GM15510 (cell line): ENCODE data around the gene VPS16.

Experiments
- POLR2A ChIP-seq: IDR thresholded peaks from 3 replicates; pipeline ENCODE4 v1.6.1; 2011; ENCODE audit warnings: borderline replicate concordance; ENCODE audit not compliant: insufficient read length; ENCODE audit errors: extremely low read depth

Gene VPS16

DNA sequence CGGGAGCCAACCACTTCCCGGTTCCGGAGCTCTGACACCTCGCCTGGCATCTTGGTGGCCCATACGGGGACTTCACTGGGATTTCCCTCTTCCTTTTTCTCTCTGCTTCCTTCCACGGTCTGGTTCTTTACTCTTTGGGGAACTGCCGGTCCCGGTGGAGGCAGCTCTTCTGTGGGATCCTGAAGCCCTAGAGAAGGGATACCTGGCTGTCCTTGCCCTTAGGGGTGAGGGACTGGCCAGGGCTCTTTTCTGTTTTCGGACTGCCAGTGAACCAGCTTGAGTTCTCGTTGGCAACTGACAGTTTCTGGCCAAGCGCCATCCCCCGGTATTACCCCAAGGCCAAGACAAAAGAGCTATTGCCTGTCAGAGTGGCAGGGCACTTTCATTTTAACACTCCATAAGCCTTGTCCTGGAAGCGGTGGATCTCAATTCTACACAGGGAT lies 39.2 kb upstream of the VPS16 start:
- TF ChIP-seq POLR2A: no peak

DNA sequence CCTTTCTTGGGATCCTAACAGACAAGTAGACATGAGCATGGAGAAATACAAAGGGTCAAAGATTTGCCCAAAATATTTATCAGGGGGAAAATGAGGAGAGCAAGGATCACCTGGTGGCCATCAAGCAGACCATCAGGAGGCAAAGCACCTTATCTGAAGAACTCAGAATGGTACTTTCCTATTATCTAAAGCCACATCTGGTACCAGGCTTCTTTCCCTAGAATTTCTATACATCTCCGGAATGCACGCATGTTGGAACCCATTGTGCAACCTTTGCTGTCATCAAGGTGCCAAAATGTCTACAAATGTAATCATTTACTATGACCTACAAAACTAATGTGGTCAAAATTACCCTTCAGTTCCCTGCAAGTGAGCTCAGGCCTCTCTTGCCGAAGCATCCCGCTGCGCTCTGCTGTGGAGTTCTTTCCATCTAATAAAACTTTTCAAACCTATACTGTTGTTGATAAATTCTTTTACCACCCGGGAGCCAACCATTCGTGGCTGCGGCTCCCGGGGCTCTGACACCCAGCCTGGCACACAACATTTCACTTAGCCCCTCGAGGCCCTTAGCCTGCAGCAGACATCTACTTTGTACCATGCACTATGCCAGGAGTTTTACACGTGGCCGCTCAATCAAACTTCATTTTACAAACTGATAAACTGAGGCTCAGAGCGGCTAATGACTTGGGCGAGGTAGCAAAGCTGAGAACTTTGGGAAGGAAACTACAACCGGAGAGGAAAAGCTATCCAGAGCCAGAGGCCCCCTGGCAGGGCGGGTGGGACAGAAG lies 36.3 kb upstream of the VPS16 start:
- no peak for TF ChIP-seq POLR2A

DNA sequence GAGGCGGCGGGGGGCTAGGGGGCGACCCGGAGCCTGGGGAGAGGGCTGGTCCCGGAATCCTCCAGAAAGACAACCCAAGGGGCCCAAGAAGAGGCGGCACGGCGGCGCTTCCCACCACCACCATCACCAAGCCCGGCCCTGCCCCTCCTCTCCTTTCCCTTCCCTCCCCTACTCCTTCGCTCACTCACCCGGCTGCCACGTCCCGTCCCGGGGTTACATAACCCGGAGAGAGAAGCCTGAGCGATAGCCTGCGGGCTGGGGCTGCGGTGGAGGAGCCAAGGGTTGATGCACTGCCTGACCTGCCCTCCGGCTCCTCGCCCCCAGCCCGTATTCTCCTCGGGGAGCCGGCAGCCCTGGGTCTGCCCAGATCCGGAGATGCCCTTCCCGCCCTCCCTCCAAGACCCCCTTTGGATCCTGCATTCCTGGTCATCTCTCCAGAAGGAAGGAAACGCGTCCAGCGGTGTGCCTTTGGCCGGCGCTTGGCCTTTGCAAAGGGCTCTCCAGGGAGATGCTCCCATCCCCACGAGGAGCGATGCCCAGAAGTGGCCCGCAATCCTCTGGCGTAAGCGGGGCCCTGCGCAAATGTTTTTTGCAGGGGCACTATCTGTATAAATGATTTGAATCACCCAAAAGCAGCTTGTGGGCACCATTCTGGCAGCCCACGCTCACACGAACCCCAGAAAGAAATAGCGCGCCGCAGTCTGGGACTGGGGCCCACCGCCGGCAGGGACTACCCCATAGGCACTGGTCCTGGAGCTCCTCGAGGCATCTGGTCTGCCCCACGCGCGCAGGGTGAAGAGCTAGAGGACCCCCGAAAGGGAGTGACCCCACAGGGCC lies 35.5 kb upstream of the VPS16 start:
- TF ChIP-seq POLR2A: no peak

DNA sequence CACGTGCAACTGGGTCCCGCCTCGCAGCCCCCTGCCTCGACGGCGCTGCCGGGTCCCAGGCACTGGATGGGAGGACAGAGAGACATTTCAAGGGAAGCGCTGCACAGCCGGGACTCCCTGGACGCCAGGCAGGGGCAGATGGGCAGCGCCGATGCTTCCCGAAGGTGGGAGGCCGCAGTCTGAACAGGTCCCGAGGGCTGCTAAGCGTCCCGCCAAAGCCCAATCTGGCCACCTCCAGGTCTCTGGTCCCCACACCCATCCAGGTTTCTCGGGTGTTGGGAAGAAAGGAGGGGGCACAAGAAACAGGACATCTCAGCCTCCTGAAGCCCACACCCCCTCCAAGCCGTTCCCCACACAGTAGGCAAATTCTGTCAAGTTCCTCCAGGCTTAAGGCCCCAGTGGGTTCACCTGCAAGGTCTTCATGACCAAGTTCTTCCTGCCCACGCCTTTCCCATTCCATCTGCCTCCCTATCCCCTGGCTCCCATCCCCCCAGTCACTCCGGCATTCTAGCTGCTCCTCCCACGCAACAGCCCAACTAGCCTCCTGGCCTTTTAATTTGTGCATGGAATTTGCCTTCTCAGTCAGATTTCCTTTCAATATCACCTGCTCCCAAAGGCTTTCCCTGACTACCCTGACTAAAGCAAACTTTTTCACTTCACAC lies 34.7 kb upstream of the VPS16 start:
- TF ChIP-seq POLR2A: no peak

DNA sequence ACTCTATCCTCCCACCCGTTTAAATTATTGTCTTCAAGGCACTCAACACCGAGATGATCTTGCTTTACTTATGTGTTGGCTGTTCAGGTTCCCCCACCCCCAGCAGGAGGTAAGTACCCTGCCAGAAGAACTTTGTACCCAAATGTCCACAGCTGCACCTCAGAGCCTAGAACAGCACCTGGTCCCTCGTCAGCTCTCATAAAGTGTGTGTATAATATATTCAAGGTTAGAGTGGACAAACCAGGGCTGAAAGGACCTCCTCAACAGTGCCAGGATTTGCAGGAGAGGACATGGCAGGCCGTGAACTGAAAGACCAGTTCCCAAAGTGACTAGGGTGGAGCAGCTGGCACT lies 34.2 kb upstream of the VPS16 start:
- TF ChIP-seq POLR2A: no peak

DNA sequence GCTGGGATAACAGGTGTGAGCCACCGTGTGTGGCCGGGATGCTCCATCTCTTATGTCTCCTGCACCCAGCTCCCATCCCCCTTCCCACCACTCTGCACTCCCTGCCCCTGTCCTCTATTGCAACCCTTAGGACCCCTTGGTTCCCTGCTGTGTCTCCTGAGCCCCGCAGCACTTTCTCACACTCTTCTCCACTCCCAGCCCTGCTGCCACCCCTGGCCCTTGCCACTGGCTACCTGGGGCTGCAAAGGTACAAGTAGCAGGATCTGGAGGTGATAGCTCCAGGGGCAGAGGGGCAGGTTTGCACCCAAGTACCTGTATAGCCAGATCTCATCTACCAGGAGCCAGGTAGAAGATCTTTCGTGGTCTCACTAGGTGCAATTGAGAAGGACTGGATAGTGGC lies 33.5 kb upstream of the VPS16 start:
- TF ChIP-seq POLR2A: no peak

DNA sequence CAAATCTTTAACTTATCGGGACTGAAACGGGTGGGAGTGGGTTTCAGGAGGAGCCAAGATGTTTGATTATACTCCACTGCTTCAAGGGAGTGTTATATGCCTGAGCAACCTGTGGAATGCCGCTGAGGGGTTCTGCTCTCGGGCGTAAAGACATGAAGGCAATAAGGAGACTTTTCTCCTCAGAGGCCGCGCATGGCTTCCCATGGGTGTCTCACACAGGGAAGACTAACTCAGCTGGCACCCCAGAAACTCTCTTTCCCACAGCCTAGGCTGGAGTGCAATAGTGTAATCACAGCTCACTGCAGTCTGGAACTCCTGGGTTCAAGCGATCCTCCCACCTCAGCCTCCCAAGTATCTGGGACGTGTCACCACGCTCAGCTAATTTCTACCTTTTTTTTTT lies 30.9 kb upstream of the VPS16 start:
- TF ChIP-seq POLR2A: no peak

DNA sequence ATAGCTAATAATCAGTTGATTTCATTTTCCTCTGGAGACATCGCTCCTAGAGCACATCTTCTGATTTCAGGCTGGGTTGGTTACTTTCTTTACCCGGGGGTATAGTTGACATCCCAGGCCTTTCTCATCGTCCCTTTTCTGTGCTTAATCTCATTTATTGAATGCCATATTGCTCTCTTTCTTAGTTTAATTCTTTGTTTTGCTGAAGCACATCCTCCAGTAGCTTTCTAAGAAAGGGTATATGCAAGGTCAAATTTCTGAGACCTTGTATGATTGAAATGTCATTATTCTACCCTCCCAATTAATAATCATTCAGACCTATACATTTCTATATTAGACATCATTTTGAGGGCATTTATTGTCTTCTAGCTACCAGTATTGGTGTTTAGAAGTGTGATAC lies 28.4 kb upstream of the VPS16 start:
- no peak for TF ChIP-seq POLR2A

DNA sequence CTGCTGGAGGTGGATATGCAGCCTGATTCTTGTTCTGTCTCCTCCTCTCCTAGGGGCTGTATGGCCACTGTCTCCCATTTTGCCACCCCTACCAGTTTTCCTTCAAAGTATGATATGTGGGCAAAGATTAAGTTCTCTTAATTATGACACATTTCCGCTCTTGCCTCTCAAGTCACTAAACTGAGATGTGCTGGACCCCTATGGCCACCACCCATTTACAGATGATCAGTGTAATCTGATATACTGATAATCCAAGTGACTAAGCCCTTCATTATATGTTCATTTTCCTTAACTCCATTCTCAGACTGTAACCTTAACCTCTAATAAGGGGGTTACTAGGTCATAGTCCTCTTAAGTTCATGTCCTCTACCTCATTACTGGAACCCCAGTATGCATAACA lies 26.5 kb upstream of the VPS16 start:
- no peak for TF ChIP-seq POLR2A

DNA sequence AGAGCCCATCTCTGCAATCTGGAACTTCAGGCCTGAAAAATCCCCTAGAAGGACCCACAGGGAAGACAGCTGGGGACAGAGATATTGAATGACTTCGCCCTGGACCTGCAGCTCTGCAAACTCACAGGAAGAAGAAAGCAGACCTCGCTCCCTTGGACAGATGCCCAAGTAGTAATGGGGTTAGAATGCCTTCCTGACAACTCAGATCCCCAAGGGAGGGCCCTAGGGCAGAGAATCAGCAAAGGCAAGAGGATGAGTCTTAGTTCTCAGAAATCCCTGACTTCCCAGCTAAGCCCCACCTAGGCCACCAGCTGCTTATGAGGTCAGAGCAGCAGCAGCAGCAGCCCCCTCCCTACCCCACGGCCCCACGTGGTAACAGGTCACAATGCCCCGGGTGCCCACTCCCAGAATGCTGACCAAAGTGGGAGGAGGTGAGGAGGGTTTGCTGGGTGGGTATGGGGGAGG lies 25.9 kb upstream of the VPS16 start, which contains the start of gene C20orf141:
C20orf141 (plus strand) TSS at position 401 of the 465 bp plus-strand sequence. CDS start 198 bp downstream, outside the sequence.
- no peak for TF ChIP-seq POLR2A

DNA sequence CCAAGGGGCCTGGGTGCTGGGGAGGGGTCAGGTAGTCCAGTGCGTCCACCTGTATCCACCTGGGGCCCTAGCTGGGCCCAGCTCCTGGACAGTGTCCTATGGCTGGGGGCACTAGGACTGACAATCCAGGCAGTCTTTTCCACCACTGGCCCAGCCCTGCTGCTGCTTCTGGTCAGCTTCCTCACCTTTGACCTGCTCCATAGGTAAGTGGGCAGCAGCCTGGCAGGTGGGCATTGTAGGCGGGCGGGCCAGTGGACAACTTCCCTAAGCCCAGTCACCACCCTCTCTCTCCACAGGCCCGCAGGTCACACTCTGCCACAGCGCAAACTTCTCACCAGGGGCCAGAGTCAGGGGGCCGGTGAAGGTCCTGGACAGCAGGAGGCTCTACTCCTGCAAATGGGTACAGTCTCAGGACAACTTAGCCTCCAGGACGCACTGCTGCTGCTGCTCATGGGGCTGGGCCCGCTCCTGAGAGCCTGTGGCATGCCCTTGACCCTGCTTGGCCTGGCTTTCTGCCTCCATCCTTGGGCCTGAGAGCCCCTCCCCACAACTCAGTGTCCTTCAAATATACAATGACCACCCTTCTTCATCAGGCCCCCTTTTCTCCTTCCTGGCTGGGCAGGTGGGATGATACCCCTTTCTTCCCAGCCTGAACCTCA lies 25.2 kb upstream of the VPS16 start:
- no peak for TF ChIP-seq POLR2A

DNA sequence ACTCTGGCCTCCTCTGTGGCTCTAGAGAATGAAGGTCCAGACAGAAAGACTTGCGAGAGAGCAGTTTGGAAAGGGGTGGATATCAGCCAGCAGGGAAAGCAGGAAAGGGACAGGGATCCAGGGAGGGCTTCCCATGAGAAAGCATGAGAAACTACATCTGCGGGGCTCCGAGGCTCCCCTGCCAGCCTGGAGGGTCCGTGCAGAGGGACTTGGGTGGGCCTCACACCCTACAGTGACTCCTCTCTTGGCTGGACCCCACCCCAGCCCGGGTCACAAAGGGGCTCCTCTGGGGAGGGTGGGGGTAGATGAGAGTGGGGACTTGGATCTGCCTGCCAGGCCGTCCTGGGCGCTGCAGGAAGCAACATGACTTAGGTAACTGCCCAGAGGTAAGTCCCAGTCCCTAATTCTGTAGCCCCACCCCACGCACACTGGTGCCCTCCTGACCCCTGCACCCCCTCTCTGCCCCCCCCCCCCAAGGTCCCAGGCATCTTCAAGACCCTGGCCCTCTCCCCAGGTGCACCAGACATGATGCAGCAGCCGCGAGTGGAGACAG lies 24.4 kb upstream of the VPS16 start, which contains the start of gene TMEM239:
TMEM239 (plus strand) TSS at position 335 of the 553 bp plus-strand sequence; CDS start at position 526, 191 bp downstream.
- TF ChIP-seq POLR2A: no peak

DNA sequence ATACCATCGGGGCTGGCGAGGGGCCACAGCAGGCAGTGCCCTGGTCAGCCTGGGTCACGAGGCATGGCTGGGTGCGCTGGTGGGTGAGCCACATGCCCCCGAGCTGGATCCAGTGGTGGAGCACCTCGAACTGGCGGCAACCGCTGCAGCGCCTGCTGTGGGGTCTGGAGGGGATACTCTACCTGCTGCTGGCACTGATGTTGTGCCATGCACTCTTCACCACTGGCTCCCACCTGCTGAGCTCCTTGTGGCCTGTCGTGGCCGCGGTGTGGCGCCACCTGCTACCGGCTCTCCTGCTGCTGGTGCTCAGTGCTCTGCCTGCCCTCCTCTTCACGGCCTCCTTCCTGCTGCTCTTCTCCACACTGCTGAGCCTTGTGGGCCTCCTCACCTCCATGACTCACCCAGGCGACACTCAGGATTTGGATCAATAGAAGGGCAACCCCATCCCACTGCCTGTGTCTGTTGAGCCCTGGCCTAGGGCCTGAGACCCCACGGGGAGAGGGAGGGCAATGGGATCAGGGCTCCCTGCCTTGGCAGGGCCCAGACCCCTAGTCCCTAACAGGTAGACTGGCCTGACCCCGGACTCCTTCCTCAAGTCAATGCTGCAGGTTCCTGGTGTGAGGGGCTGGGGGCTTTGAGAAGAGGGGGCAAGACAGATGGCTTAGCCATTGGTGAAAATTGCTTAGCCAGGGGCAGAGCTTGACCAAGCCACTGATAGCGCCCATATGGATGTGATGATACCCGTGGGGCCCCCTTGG lies 23.8 kb upstream of the VPS16 start:
- no peak for TF ChIP-seq POLR2A

DNA sequence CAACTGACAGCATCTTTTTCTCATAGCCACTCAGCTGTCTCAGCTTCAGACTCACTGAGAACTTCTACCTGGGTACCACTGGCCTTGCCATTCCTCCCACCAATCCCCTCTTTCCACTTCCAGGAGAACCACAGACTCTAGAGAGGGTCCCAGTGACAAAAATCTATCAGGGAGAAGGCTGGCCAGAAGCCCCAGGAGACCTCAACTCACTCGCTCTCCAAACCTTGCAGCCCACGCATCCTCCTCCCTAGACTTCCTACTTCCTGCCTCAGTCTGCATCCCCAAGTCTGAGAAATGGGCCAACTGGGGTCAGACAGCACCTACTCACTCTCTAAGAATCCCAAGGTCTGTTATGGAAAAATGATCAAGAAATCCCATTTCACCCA lies 23.2 kb upstream of the VPS16 start:
- TF ChIP-seq POLR2A: no peak

DNA sequence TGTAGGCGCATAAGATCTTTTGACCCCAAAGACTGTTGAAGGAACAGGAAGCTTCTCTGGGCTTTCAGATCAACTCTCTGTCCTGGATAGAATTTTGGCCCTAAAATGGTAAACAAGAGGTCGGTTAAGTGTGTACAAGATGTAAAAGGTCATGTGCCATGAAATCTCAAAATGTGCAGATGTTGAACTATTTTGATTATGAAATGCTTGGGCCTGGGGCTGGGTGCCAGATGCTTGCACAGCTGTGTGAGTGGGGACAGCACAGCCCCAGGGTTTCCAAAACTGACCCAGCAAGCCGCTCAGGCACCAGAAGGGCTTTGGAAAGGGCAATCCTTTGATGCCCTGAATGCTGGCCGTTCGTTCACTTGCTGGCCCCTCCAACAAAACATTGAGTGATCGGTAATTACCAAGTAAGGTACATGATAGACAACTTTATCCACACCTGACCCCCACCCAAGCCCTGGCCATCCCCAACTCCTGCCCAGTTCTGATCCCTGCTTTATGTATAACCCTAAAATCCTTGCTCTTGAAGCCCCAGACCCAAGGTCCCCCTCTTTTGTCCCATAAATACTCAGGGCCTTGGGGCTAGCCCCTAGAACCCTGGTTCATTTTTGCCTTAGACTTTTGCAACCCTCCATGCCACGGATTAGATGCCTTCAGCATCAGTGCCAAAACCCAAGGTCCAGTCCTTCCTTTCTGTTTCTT lies 22.5 kb upstream of the VPS16 start:
- no peak for TF ChIP-seq POLR2A
